ENCODE measurements around the gene FAM241B. TPM values are rescaled to one million over a fixed set of nuclear protein-coding genes. Genes with fewer than 3 reads are reported as not detected.

FAM241B gene
- total RNA-seq, 1 experiment from 2014 or later: 13.7 TPM

DNA sequence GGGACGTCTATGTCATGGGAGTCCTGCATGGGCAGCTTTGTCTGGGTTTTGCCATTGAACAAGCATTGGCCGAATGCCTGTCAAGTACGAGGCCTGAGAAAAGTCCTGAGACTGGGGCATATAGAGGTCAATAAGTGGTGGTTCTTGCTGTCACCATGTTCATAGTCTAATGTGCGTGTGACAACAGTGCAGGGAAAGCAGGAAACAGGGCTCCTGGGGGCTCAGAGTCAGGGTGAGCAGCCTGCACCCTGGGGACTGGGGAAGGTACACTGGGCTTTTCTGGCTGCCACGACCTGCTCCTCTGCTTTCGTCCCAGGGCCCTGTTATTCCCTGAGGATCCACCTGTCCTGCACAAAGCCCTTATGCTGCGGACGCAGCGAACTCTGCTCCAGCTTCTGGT lies 21.3 kb downstream of the FAM241B start:
- Histone ChIP-seq H2BK12ac (ENCODE audit: insufficient read length, low read depth, low read length) (no peak overlapping the region), H3K79me2 (ENCODE audit: insufficient read depth, low read length) (no peaks in the 10 kb centered on the region), H3K18ac (ENCODE audit: insufficient read length, low read depth, low read length) (no peak overlapping the region), H4K20me1 (ENCODE audit: control insufficient read depth, insufficient read depth, insufficient read length) (no peaks in the 10 kb centered on the region), H4K91ac (ENCODE audit: insufficient read length, low read depth, low read length) (no peak overlapping the region), H3K14ac (ENCODE audit: insufficient read depth, low read length) (no peak overlapping the region), H3K56ac (ENCODE audit: insufficient read length, low read depth, low read length) (no peak overlapping the region), H2BK120ac (ENCODE audit: low read depth, low read length, poor library complexity, severe bottlenecking) (no peak overlapping the region), H2BK15ac (ENCODE audit: low read depth, low read length) (no peak overlapping the region), H3K9me3 (ENCODE audit: control insufficient read depth, low read depth, low read length) (no peaks in the 10 kb centered on the region), H3K79me1 (ENCODE audit: insufficient read depth, low read depth, low read length, poor library complexity, severe bottlenecking) (no peaks in the 10 kb centered on the region), H2AFZ (ENCODE audit: low read length) (no peak overlapping the region), H3K4me1 (ENCODE audit: insufficient read depth, low read length) (peaks cover 5% of the 10 kb centered on the region; the same call in 1 of the 2 replicates), H3K4ac (ENCODE audit: low read depth, low read length) (no peak overlapping the region), H4K5ac (ENCODE audit: insufficient read length, low read depth, low read length) (no peak overlapping the region), H3K4me2 (ENCODE audit: insufficient read depth, insufficient read length, low read length) (no peak overlapping the region), H2BK5ac (ENCODE audit: insufficient read length, low read length) (no peak overlapping the region), H2BK20ac (ENCODE audit: low read depth, low read length, poor library complexity, severe bottlenecking) (no peak overlapping the region), H3K27ac (ENCODE audit: insufficient read length, low read depth, low read length) (no peak overlapping the region), H3K23ac (ENCODE audit: insufficient read length, low read depth, low read length) (no peak overlapping the region), H3K27me3 (ENCODE audit: insufficient read depth, low read length) (no peaks in the 10 kb centered on the region), H2AK5ac (ENCODE audit: insufficient read length, low read length) (no peak overlapping the region), H3K9ac (ENCODE audit: extremely low read depth, insufficient read length, low read length) (no peak overlapping the region), H3T11ph (ENCODE audit: low read length) (no peak overlapping the region), H4K8ac (replicated peaks; ENCODE audit: insufficient read length, low read depth, low read length) (no peak overlapping the region), H3K23me2 (ENCODE audit: insufficient read length, low read depth, low read length, poor library complexity, severe bottlenecking) (no peaks in the 10 kb centered on the region)
- Mint-ChIP-seq H3K27me3 (ENCODE audit: low read depth) (peaks cover 17% of the 10 kb centered on the region), H3K36me3 (ENCODE audit: insufficient read depth in 1 of 3, low read depth in 3 of 3) (no peaks in the 10 kb centered on the region), H3K4me1 (peaks cover 46 to 50% of the 10 kb centered on the region in 2 experiments), H3K27ac (no peak overlapping the region; a peak in 1 of 7 replicates), H3K9me3 (no peaks in the 10 kb centered on the region), H3K4me3 (no peak overlapping the region)
- no CpG with 5 or more reads among the region's 9 CpGs for WGBS (ENCODE audit: extremely low coverage, insufficient read length, low lambda C conversion rate)
- TF ChIP-seq, protein P1, sequence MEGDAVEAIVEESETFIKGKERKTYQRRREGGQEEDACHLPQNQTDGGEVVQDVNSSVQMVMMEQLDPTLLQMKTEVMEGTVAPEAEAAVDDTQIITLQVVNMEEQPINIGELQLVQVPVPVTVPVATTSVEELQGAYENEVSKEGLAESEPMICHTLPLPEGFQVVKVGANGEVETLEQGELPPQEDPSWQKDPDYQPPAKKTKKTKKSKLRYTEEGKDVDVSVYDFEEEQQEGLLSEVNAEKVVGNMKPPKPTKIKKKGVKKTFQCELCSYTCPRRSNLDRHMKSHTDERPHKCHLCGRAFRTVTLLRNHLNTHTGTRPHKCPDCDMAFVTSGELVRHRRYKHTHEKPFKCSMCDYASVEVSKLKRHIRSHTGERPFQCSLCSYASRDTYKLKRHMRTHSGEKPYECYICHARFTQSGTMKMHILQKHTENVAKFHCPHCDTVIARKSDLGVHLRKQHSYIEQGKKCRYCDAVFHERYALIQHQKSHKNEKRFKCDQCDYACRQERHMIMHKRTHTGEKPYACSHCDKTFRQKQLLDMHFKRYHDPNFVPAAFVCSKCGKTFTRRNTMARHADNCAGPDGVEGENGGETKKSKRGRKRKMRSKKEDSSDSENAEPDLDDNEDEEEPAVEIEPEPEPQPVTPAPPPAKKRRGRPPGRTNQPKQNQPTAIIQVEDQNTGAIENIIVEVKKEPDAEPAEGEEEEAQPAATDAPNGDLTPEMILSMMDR (conservative IDR thresholded peaks at IDR 0.05): no peak
- DNase-seq: no peak

Data from H9 (cell line).